ENCODE measurements around the gene SLC5A1.

- TF ChIP-seq EZH2 (optimal IDR thresholded peaks at IDR 0.05; ENCODE audit: low read depth, low read length), result no peak
- TF ChIP-seq CTCF (IDR thresholded peaks at IDR 0.05; ENCODE audit: low read length), result no peak
These were observed 9.2 kb downstream of the SLC5A1 start for GRCh38 chr22:32052244-32052643.

Measured in MM.1S (cell line).